Liver (tissue), 9 donors: ENCODE measurements around the gene RER1. TPM values are rescaled to one million over a fixed set of nuclear protein-coding genes. Genes with fewer than 3 reads are reported as not detected.

Source experiments
- DNase-seq: peaks from one replicate; pipeline ENCODE4 v3.0.0-alpha.2; 2017; ENCODE audit warnings: low spot score
- H3K27ac ChIP-seq, 2 donors: one replicate each; pipeline ENCODE4 v1.7.0; 2013; ENCODE audit warnings: inconsistent platforms in 2 of 2, low read length in 2 of 2, control low read depth in 1 of 2, low read depth in 1 of 2, mild to moderate bottlenecking in 1 of 2
- H3K27me3 ChIP-seq, 4 donors: one replicate each; pipeline versions ENCODE4 v1.6.1 to v1.7.0; 2013; ENCODE audit warnings: low read length in 3 of 4, inconsistent platforms in 1 of 4, mild to moderate bottlenecking in 1 of 4, moderate library complexity in 1 of 4; ENCODE audit not compliant: control insufficient read depth in 4 of 4, insufficient read depth in 4 of 4
- H3K36me3 ChIP-seq, 4 donors: one replicate each; pipeline versions ENCODE4 v1.6.1 to v1.7.0; 2013; ENCODE audit warnings: low read length in 3 of 4, mild to moderate bottlenecking in 3 of 4, low read depth in 1 of 4, moderate library complexity in 1 of 4; ENCODE audit not compliant: control insufficient read depth in 4 of 4, insufficient read depth in 3 of 4
- H3K4me1 ChIP-seq, 4 donors: one replicate each; pipeline versions ENCODE4 v1.6.1 to v1.7.0; 2013; ENCODE audit warnings: low read length in 3 of 4, mild to moderate bottlenecking in 3 of 4, moderate library complexity in 1 of 4; ENCODE audit not compliant: control insufficient read depth in 4 of 4, insufficient read depth in 4 of 4
- H3K4me3 ChIP-seq, 3 donors: one replicate each; pipeline versions ENCODE4 v1.6.1 to v1.7.0; 2013; ENCODE audit warnings: low read length in 3 of 3, control low read depth in 1 of 3, low read depth in 1 of 3, mild to moderate bottlenecking in 1 of 3
- H3K9ac ChIP-seq, 2 donors: one replicate each; pipeline ENCODE4 v1.7.0; 2013; ENCODE audit warnings: low read length in 2 of 2, mild to moderate bottlenecking in 2 of 2, moderate library complexity in 2 of 2, control low read depth in 1 of 2, low read depth in 1 of 2
- H3K9me3 ChIP-seq, 4 donors: one replicate each; pipeline versions ENCODE4 v1.6.1 to v1.7.0; 2013; ENCODE audit warnings: low read length in 3 of 4; ENCODE audit not compliant: control insufficient read depth in 4 of 4
- ATF3 ChIP-seq: IDR thresholded peaks from 2 replicates; pipeline ENCODE4 v1.6.1; 2016; ENCODE audit warnings: antibody characterized with exemption
- EGR1 ChIP-seq, 2 donors: IDR thresholded peaks; 2 replicates each; pipeline ENCODE4 v1.6.1; 2016 to 2018; ENCODE audit warnings: antibody characterized with exemption in 2 of 2, low read depth in 2 of 2
- FOXA2 ChIP-seq: IDR thresholded peaks from 2 replicates; pipeline ENCODE4 v1.6.1; 2016; ENCODE audit warnings: antibody characterized with exemption
- GABPA ChIP-seq, 2 donors: IDR thresholded peaks in 1 of 2; conservative IDR thresholded peaks in 1 of 2; 2 replicates each; pipeline ENCODE4 v1.6.1; 2016; ENCODE audit warnings: antibody characterized with exemption in 2 of 2, mild to moderate bottlenecking in 1 of 2, moderate library complexity in 1 of 2
- JUND ChIP-seq, 2 donors: IDR thresholded peaks; 2 replicates each; pipeline ENCODE4 v1.6.1; 2016; ENCODE audit warnings: antibody characterized with exemption in 2 of 2
- NR2F2 ChIP-seq: IDR thresholded peaks from 2 replicates; pipeline ENCODE4 v1.6.1; 2016; ENCODE audit warnings: antibody characterized with exemption
- RAD21 ChIP-seq, 2 donors: IDR thresholded peaks; 2 replicates each; pipeline ENCODE4 v1.6.1; 2016; ENCODE audit warnings: antibody characterized with exemption in 2 of 2, mild to moderate bottlenecking in 2 of 2
- RXRA ChIP-seq, 2 donors: IDR thresholded peaks; 2 replicates each; pipeline ENCODE4 v1.6.1; 2017 to 2018; ENCODE audit warnings: antibody characterized with exemption in 2 of 2, mild to moderate bottlenecking in 1 of 2
- SP1 ChIP-seq: IDR thresholded peaks from 2 replicates; pipeline ENCODE4 v1.6.1; 2018; ENCODE audit warnings: antibody characterized with exemption, mild to moderate bottlenecking
- TAF1 ChIP-seq: conservative IDR thresholded peaks from 2 replicates; pipeline ENCODE4 v1.6.1; 2016; ENCODE audit warnings: antibody characterized with exemption, mild to moderate bottlenecking
- YY1 ChIP-seq: IDR thresholded peaks from 2 replicates; pipeline ENCODE4 v1.6.1; 2016; ENCODE audit warnings: antibody characterized with exemption, mild to moderate bottlenecking
- ZBTB33 ChIP-seq: IDR thresholded peaks from 2 replicates; pipeline ENCODE4 v1.6.1; 2016; ENCODE audit warnings: antibody characterized with exemption
- WGBS: extraction: QIAGEN DNeasy Blood & Tissue Kit; methylation state at CpG from one replicate; pipeline ENCODE4 v1.1.7; 2013; 5-methylcytosine and 5-hydroxymethylcytosine counted together
- polyA plus RNA-seq, 2 donors: library from polyadenylated mRNA; stranded (reverse) in 1 of 2; unstranded in 1 of 2; fragments of 200-250 nt in 1 of 2; fragments of >200 nt in 1 of 2; fragmentation: Nextera tagmentation in 1 of 2; extraction: Ambion mirVana in 1 of 2; gene quantifications; one replicate each; pipeline versions ENCODE4 v1.2.1 to v1.2.3, GENCODE V29; 2013 to 2015
- total RNA-seq, 2 donors: library from RNA; depleted of rRNA; stranded (reverse); fragments of >200 nt; gene quantifications; one replicate each; pipeline ENCODE4 v1.2.3, GENCODE V29; 2014
- TF ChIP-seq, protein P1 (sequence below): IDR thresholded peaks from 2 replicates; pipeline ENCODE4 v1.6.1; 2016; ENCODE audit warnings: antibody characterized with exemption
- TF ChIP-seq, protein P2 (sequence below): IDR thresholded peaks from 2 replicates; pipeline ENCODE4 v1.6.1; 2016; ENCODE audit warnings: antibody characterized with exemption, mild to moderate bottlenecking
- TF ChIP-seq, protein P3 (sequence below): fragments of 150-350 bp; IDR thresholded peaks from 2 replicates; pipeline ENCODE4 v1.5.1; 2017; ENCODE audit warnings: improper control_type of control experiment, low read depth, low read length; ENCODE audit not compliant: missing input control
- donor health status: healthy.
- donor health status: healthy.
- donor health status: healthy.
- donor health status: healthy.
- donor health status: healthy.

Gene RER1
- total and polyA plus RNA-seq, 4 donors = 43.5 to 142 (median 89.7) TPM

DNA sequence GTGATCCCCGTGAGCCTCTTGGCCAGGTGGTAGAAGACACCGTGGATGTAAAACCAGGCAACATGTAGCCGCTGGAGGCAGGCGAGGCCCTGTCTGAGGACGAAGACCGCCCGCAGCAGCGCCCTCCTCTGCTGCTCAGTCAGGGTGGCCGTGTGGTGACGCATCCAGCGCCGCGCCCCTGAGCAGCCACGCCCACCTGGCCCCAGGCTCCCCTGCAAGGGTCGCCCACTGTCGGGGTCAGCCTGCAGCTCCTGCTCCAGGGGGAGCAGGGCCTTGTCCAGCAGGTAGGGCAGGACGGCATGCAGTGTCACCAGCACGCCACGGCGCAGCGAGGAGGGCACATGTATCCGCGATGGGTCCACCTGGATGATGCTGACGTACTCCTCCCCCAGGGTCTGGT, 16.8 kb downstream of the RER1 start:
- 81% methylated on average over 24 of the region's 24 CpGs for WGBS
- Histone ChIP-seq H3K27ac (peak overlapping the region in 1 of 2 donors; percentile 25), H3K4me3 (no peak overlapping the region), H3K9ac (no peak overlapping the region), H3K9me3 (no peaks in the 10 kb centered on the region), H3K27me3 (no peaks in the 10 kb centered on the region), H3K4me1 (peaks cover 13 to 65% (median 53%) of the 10 kb centered on the region in 4 donors), H3K36me3 (peaks cover 0 to 22% (median 12%) of the 10 kb centered on the region in 4 donors)
- no peak for TF ChIP-seq SP1
- TF ChIP-seq NR2F2 = no peak
- DNase-seq = no peak

DNA sequence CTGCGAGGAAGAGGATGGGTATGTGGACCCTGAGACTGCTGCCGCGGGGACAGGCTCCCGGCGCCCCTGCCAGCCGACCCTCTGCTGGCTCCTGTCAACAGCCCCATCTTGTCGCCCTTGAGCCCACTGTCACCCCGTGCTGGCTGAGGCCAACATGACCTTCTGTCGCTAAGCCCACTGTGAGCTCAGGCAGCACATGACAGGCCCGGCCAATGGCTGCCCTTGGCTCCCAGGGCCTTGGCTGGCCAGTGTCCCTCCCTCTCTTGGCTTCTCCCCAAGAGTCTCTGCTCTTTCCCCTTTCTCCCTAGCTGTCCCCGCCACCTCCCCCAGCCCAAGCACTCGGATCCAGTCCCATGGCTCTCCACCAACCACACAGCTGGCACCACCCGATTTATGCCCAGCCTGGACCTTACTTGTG, 17.2 kb downstream of the RER1 start:
- peaks cover 0 to 19% (median 11%) of the 10 kb centered on the region in 4 donors for H3K36me3 ChIP-seq
- H3K4me3 ChIP-seq = no peak overlapping the region
- H3K27me3 ChIP-seq = no peaks in the 10 kb centered on the region
- no peak overlapping the region for H3K9ac ChIP-seq
- WGBS = 44% methylated on average over 13 of the region's 13 CpGs
- no peak for TF ChIP-seq ZBTB33
- TF ChIP-seq, protein P1, sequence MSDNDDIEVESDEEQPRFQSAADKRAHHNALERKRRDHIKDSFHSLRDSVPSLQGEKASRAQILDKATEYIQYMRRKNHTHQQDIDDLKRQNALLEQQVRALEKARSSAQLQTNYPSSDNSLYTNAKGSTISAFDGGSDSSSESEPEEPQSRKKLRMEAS = no peak
- no peak for TF ChIP-seq TAF1
- peak in 1 of 2 donors; percentile 30 for TF ChIP-seq RXRA (IDR thresholded peaks at IDR 0.05)
- peaks cover 17 to 69% (median 57%) of the 10 kb centered on the region in 4 donors for H3K4me1 ChIP-seq
- H3K27ac ChIP-seq = peak overlapping the region; percentile 4 to 25
- no peak for DNase-seq
- H3K9me3 ChIP-seq = no peaks in the 10 kb centered on the region

GRCh38 chr1:2409745-2410144, 18.1 kb downstream of the RER1 start:
- TF ChIP-seq TAF1 (no peak), YY1 (no peak), FOXA2 (no peak), JUND (IDR thresholded peaks at IDR 0.05) (no peak), RAD21 (IDR thresholded peaks at IDR 0.05) (no peak), GABPA (IDR thresholded peaks at IDR 0.05 in 1 of 2, conservative IDR thresholded peaks at IDR 0.05 in 1 of 2) (no peak), EGR1 (IDR thresholded peaks at IDR 0.05; ENCODE audit: low read depth in 2 of 2) (no peak), ATF3 (no peak), SP1 (no peak), NR2F2 (no peak)
- TF ChIP-seq, protein P1 = no peak
- TF ChIP-seq, protein P2, sequence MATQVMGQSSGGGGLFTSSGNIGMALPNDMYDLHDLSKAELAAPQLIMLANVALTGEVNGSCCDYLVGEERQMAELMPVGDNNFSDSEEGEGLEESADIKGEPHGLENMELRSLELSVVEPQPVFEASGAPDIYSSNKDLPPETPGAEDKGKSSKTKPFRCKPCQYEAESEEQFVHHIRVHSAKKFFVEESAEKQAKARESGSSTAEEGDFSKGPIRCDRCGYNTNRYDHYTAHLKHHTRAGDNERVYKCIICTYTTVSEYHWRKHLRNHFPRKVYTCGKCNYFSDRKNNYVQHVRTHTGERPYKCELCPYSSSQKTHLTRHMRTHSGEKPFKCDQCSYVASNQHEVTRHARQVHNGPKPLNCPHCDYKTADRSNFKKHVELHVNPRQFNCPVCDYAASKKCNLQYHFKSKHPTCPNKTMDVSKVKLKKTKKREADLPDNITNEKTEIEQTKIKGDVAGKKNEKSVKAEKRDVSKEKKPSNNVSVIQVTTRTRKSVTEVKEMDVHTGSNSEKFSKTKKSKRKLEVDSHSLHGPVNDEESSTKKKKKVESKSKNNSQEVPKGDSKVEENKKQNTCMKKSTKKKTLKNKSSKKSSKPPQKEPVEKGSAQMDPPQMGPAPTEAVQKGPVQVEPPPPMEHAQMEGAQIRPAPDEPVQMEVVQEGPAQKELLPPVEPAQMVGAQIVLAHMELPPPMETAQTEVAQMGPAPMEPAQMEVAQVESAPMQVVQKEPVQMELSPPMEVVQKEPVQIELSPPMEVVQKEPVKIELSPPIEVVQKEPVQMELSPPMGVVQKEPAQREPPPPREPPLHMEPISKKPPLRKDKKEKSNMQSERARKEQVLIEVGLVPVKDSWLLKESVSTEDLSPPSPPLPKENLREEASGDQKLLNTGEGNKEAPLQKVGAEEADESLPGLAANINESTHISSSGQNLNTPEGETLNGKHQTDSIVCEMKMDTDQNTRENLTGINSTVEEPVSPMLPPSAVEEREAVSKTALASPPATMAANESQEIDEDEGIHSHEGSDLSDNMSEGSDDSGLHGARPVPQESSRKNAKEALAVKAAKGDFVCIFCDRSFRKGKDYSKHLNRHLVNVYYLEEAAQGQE = no peak
- TF ChIP-seq, protein P3, sequence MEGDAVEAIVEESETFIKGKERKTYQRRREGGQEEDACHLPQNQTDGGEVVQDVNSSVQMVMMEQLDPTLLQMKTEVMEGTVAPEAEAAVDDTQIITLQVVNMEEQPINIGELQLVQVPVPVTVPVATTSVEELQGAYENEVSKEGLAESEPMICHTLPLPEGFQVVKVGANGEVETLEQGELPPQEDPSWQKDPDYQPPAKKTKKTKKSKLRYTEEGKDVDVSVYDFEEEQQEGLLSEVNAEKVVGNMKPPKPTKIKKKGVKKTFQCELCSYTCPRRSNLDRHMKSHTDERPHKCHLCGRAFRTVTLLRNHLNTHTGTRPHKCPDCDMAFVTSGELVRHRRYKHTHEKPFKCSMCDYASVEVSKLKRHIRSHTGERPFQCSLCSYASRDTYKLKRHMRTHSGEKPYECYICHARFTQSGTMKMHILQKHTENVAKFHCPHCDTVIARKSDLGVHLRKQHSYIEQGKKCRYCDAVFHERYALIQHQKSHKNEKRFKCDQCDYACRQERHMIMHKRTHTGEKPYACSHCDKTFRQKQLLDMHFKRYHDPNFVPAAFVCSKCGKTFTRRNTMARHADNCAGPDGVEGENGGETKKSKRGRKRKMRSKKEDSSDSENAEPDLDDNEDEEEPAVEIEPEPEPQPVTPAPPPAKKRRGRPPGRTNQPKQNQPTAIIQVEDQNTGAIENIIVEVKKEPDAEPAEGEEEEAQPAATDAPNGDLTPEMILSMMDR = no peak
- no peaks in the 10 kb centered on the region for H3K9me3 ChIP-seq
- H3K27ac ChIP-seq = no peak overlapping the region
- 95% methylated on average over 12 of the region's 12 CpGs for WGBS
- no peaks in the 10 kb centered on the region for H3K27me3 ChIP-seq
- DNase-seq = no peak
- H3K36me3 ChIP-seq = peaks cover 0 to 12% (median 3%) of the 10 kb centered on the region in 4 donors
- H3K4me1 ChIP-seq = peaks cover 19 to 77% (median 64%) of the 10 kb centered on the region in 4 donors
- no peak overlapping the region for H3K9ac ChIP-seq
- H3K4me3 ChIP-seq = no peak overlapping the region
